HFFc6 (cell line): ENCODE results near the gene MAN2A2. TPM values are rescaled to one million over a fixed set of nuclear protein-coding genes. Genes with fewer than 3 reads are reported as not detected.

ENCODE experiments used
- DNase-seq: peaks from one replicate; pipeline ENCODE4 v3.0.0-alpha.2; 2018
- H3K27ac Mint-ChIP-seq: 2 replicates; pipeline ENCODE4 v1.8.0; 2020; ENCODE audit warnings: mild to moderate bottlenecking, mixed read lengths
- H3K27me3 Mint-ChIP-seq: 2 replicates; pipeline ENCODE4 v1.8.0; 2021; ENCODE audit warnings: mild to moderate bottlenecking, moderate library complexity, mixed read lengths; ENCODE audit not compliant: insufficient read depth
- H3K36me3 Mint-ChIP-seq: 2 replicates; pipeline ENCODE4 v1.8.0; 2021; ENCODE audit warnings: low read depth, mixed read lengths
- H3K4me1 Mint-ChIP-seq: 2 replicates; pipeline ENCODE4 v1.8.0; 2020; ENCODE audit warnings: low read depth, mixed read lengths
- H3K4me3 Mint-ChIP-seq: 2 replicates; pipeline ENCODE4 v1.8.0; 2020; ENCODE audit warnings: mild to moderate bottlenecking, moderate library complexity, mixed read lengths
- H3K9me3 Mint-ChIP-seq: 2 replicates; pipeline ENCODE4 v1.8.0; 2020; ENCODE audit warnings: mild to moderate bottlenecking, mixed read lengths
- total RNA-seq, 6 experiments: library from RNA; stranded (reverse); fragmentation: NEBNext Ultra II Directional; extraction: Animal tissue kit (Norgen Biotek cat#: 25700); gene quantifications; 2 replicates in 1 of 6; 3 replicates in 5 of 6; pipeline ENCODE4 v1.2.3, GENCODE V29; 2021
- TF ChIP-seq, protein P1 (sequence below): fragments of 200-600 bp; sonication (generic); IDR thresholded peaks from 2 replicates; pipeline ENCODE4 v1.5.0; 2021; ENCODE audit warnings: antibody characterized with exemption, mild to moderate bottlenecking

MAN2A2 gene
- total RNA-seq, 6 experiments from 2014 or later: 15.8 to 26.9 (median 23.4) TPM

DNA sequence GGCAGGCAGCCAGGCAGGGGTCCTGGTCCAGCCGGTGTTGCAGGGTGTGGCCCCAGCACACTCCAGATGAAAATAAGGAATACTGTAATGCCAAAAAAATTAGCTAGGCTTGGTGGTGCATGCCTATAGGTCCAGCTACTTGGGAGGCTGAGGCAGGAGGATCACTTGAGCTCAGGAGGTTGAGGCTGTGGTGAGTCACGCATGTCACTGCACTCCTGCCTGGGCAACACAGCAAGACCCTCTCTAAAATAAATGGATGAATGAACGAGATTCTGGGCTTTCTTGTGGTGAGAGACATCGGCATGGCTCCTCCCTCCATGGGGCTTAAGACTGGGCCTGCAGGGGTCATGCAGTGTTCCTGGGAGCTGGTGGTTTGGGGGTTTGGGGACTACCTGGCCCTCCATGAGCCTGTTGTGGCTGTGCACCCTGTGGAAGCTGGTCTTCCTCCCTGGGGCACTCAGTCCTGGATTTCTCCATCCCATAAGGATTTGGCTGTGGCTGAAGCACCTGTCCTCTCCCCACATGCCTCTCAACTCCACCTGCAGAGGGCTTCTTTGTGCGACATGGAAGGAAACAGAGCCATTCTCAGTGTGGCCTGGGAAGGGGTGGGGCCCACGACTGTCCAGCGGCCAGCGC, 44.0 kb downstream of the MAN2A2 start:
- H3K4me3 Mint-ChIP-seq: no peak overlapping the region
- H3K27ac Mint-ChIP-seq: no peak overlapping the region
- peaks cover 31% of the 10 kb centered on the region for H3K36me3 Mint-ChIP-seq
- TF ChIP-seq, protein P1, sequence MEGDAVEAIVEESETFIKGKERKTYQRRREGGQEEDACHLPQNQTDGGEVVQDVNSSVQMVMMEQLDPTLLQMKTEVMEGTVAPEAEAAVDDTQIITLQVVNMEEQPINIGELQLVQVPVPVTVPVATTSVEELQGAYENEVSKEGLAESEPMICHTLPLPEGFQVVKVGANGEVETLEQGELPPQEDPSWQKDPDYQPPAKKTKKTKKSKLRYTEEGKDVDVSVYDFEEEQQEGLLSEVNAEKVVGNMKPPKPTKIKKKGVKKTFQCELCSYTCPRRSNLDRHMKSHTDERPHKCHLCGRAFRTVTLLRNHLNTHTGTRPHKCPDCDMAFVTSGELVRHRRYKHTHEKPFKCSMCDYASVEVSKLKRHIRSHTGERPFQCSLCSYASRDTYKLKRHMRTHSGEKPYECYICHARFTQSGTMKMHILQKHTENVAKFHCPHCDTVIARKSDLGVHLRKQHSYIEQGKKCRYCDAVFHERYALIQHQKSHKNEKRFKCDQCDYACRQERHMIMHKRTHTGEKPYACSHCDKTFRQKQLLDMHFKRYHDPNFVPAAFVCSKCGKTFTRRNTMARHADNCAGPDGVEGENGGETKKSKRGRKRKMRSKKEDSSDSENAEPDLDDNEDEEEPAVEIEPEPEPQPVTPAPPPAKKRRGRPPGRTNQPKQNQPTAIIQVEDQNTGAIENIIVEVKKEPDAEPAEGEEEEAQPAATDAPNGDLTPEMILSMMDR: no peak
- peaks cover 15% of the 10 kb centered on the region for H3K4me1 Mint-ChIP-seq
- no peaks in the 10 kb centered on the region for H3K9me3 Mint-ChIP-seq
- peaks cover 4% of the 10 kb centered on the region; the same call in 1 of the 2 replicates for H3K27me3 Mint-ChIP-seq
- no peak for DNase-seq

DNA sequence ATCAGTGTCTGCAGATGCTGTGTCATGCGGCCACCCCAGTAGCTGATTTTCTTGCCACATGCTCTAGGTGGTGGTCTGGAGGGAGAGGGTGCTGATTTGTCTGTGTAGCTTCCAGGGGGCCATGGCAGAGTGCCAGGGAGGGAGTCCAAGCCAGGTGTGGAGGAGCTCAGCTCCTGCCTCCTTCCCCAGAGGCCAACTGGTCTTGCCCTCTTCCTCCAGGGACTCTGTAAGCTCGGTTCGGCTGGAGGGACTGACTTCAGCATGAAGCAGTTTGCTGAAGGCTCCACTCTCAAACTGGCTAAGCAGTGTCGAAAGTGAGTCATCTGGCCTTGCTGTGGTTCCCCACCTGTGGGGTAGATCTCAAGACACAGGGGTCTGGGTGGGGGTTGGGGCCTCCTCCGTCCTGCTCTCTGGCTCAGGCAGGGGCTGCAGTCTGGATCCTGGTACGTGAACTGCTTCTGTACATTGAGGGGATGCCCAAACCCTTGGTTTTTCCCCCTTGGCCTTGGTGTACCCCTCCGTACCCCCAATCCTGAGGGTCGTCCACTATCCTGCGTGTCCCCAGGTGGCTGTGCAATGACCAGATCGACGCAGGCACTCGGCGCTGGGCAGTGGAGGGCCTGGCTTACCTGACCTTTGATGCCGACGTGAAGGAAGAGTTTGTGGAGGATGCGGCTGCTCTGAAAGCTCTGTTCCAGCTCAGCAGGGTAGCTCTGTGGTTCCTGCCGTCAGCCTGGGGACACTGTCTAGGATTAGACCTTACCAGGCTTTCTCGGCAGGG, 44.7 kb downstream of the MAN2A2 start:
- Mint-ChIP-seq H3K27ac (no peak overlapping the region), H3K4me3 (no peak overlapping the region), H3K9me3 (no peaks in the 10 kb centered on the region), H3K27me3 (peaks cover 6% of the 10 kb centered on the region; the same call in 1 of the 2 replicates), H3K4me1 (peaks cover 15% of the 10 kb centered on the region), H3K36me3 (peaks cover 38% of the 10 kb centered on the region)
- TF ChIP-seq, protein P1: no peak
- DNase-seq: no peak

DNA sequence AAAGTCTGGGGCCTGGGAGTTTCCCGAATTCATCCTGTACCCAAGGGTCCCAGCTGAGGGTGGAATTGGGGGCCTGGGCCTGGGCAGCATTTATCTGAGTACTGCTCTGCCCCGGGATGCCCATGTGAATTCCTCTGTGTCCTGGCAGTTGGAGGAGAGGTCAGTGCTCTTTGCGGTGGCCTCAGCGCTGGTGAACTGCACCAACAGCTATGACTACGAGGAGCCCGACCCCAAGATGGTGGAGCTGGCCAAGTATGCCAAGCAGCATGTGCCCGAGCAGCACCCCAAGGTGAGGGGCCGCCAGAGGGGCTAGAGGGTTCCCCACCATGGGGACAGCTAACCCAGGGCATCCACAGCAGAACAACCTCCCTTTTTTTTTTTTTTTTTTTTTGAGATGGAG, 45.4 kb downstream of the MAN2A2 start:
- no peaks in the 10 kb centered on the region for H3K9me3 Mint-ChIP-seq
- DNase-seq: no peak
- H3K27ac Mint-ChIP-seq: no peak overlapping the region
- TF ChIP-seq, protein P1: no peak
- H3K27me3 Mint-ChIP-seq: peaks cover 6% of the 10 kb centered on the region; the same call in 1 of the 2 replicates
- peaks cover 37% of the 10 kb centered on the region for H3K36me3 Mint-ChIP-seq
- H3K4me3 Mint-ChIP-seq: no peak overlapping the region
- peaks cover 15% of the 10 kb centered on the region for H3K4me1 Mint-ChIP-seq

DNA sequence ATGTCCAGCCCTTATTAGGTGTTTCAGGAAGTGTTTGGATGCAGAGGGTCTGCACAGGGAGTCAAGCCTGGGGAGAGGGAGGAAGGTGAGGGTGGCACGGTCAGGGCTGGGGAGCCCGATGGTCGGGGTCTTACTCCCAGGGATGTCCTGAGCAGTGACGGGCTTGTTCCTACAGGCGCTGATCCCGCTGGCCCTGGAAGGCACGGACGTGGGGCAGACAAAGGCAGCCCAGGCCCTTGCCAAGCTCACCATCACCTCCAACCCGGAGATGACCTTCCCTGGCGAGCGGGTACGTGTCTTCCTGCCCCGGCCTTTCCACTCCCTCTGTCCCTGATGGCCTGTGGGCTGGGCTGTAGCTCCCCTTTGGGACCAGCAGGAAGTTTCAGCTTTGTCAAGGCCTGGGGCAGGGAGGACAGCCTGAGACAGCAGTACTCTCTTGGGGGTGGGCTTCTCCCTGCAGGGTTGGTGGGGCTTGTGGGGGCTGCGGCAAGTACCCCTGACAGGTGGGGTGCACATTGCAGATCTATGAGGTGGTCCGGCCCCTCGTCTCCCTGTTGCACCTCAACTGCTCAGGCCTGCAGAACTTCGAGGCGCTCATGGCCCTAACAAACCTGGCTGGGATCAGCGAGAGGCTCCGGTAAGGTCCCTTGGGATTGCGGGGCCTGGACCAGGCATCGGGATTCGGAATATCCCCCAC, 47.0 kb downstream of the MAN2A2 start:
- Mint-ChIP-seq H3K9me3 (no peaks in the 10 kb centered on the region), H3K27me3 (peaks cover 9% of the 10 kb centered on the region; the same call in 1 of the 2 replicates), H3K4me3 (no peak overlapping the region), H3K27ac (peak overlapping the region; percentile 40; the same call in 1 of the 2 replicates), H3K4me1 (peaks cover 15% of the 10 kb centered on the region), H3K36me3 (peaks cover 36% of the 10 kb centered on the region)
- TF ChIP-seq, protein P1: no peak
- DNase-seq: no peak

DNA sequence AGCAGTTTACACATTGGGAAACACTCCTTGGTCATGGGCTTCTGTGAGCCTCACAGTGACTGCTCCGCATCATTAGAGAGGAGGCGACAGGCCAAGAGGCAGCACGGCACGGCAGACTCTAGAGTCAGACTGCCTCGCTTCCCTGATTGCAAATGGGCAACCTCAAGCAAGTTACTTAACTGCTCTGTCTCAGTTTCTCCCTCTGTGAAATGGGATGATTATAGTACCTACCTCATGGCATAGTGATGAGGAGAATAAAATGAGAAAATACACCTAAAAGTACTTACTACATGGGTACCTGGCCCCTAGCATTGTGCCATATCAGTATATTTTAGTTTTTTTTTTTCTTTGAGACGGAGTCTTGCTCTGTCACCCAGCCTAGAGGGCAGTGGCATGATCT, 47.6 kb downstream of the MAN2A2 start:
- Mint-ChIP-seq H3K9me3 (no peaks in the 10 kb centered on the region), H3K27ac (no peak overlapping the region), H3K4me1 (peaks cover 18% of the 10 kb centered on the region), H3K27me3 (peaks cover 9% of the 10 kb centered on the region; the same call in 1 of the 2 replicates), H3K4me3 (no peak overlapping the region), H3K36me3 (peaks cover 36% of the 10 kb centered on the region)
- TF ChIP-seq, protein P1: no peak
- no peak for DNase-seq
